Activated naive CD4-positive, alpha-beta T cell (primary cell): Measurements from ENCODE around the gene CNOT11.
"Not testable (repeated sequence)": the region's sequence is repeated elsewhere in the genome, so short reads cannot be mapped to it uniquely, and the experiment has no call there.

Experiments
- DNase-seq, 4 experiments: peaks; one replicate each; lab custom pipeline; 2025; lab: John Stamatoyannopoulos, UW

The CNOT11 gene

GRCh38 chr2:101252408-101253012 lies at the start of gene CNOT11:
CNOT11 (plus strand) TSS chr2:101252886; CDS start chr2:101252965, 79 bp downstream.
- DNase-seq = peak; percentile 97 to 98 (median 98)

- DNase-seq = no peak
Measured at GRCh38 chr2:101204400-101205115, 48.1 kb upstream of the CNOT11 start.

- DNase-seq = peak in 2 of 4 experiments; percentile 12 to 14
Measured at GRCh38 chr2:101205521-101206479, 46.9 kb upstream of the CNOT11 start.

GRCh38 chr2:101208830-101209229 lies 43.9 kb upstream of the CNOT11 start:
- DNase-seq = no peak

- no peak for DNase-seq
Measured at GRCh38 chr2:101219246-101219645, 33.4 kb upstream of the CNOT11 start.

- not testable (repeated sequence) for DNase-seq
Measured at GRCh38 chr2:101220091-101220490, 32.6 kb upstream of the CNOT11 start.

- DNase-seq = no peak
Measured at GRCh38 chr2:101223814-101224231, 28.9 kb upstream of the CNOT11 start.

GRCh38 chr2:101230541-101231001 lies 22.1 kb upstream of the CNOT11 start:
- DNase-seq = no peak

- DNase-seq = no peak
Measured at GRCh38 chr2:101231240-101231639, 21.4 kb upstream of the CNOT11 start.

GRCh38 chr2:101231937-101232730 lies 20.6 kb upstream of the CNOT11 start:
- DNase-seq = no peak

GRCh38 chr2:101232770-101233169 lies 19.9 kb upstream of the CNOT11 start:
- DNase-seq = no peak

- DNase-seq = no peak
Measured at GRCh38 chr2:101234169-101234938, 18.3 kb upstream of the CNOT11 start.

- DNase-seq = not testable (repeated sequence)
Measured at GRCh38 chr2:101235956-101236355, 16.7 kb upstream of the CNOT11 start.

- not testable (repeated sequence) for DNase-seq
Measured at GRCh38 chr2:101237944-101238343, 14.7 kb upstream of the CNOT11 start.

- DNase-seq = no peak
Measured at GRCh38 chr2:101238930-101239759, 13.5 kb upstream of the CNOT11 start.

GRCh38 chr2:101239760-101240118 lies 12.9 kb upstream of the CNOT11 start:
- not testable (repeated sequence) for DNase-seq

- not testable (repeated sequence) for DNase-seq
Measured at GRCh38 chr2:101240694-101241093, 12.0 kb upstream of the CNOT11 start.

GRCh38 chr2:101241158-101241557 lies 11.5 kb upstream of the CNOT11 start:
- DNase-seq = no peak

GRCh38 chr2:101244373-101244772 lies 8.3 kb upstream of the CNOT11 start:
- not testable (repeated sequence) for DNase-seq

GRCh38 chr2:101244899-101245298 lies 7.8 kb upstream of the CNOT11 start:
- not testable (repeated sequence) for DNase-seq
